AG09309 (cell line): ENCODE results near the gene C10orf90.

Source experiments
- DNase-seq: peaks from one replicate; pipeline ENCODE4 v3.0.0-alpha.2; 2010; ENCODE audit warnings: low read depth
- H3K4me3 ChIP-seq: 2 replicates; pipeline ENCODE4 v1.5.1; 2011; ENCODE audit warnings: mild to moderate bottlenecking, low read depth, low read length, moderate library complexity; ENCODE audit not compliant: control insufficient read depth
- CTCF ChIP-seq: IDR thresholded peaks from 2 replicates; pipeline ENCODE4 v1.5.1; 2011; ENCODE audit warnings: mild to moderate bottlenecking, low read depth, low read length, inconsistent platforms; ENCODE audit not compliant: insufficient read depth, control insufficient read depth; ENCODE audit errors: missing control alignments

C10orf90 gene

DNA sequence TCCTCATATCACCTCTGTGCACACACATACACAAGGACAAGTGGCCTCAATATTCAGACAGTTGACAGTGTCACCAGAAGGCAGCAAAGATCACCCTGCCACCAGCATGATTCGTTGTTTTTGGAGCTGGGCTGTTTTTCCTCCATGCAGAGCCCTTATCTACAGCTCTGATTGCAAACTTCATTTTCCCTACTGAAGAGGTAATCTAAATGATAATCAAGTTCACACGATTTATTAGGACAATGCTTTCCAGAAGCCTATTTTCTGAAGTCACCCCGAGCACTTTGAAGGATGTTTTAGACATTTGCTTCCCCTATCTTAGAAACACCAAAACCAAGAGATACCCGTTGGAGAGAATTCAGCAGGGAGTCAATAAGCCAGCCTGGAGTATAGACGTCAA, 236.3 kb downstream of the C10orf90 start:
- no peak for TF ChIP-seq CTCF
- no peak overlapping the region for H3K4me3 ChIP-seq
- DNase-seq: no peak

DNA sequence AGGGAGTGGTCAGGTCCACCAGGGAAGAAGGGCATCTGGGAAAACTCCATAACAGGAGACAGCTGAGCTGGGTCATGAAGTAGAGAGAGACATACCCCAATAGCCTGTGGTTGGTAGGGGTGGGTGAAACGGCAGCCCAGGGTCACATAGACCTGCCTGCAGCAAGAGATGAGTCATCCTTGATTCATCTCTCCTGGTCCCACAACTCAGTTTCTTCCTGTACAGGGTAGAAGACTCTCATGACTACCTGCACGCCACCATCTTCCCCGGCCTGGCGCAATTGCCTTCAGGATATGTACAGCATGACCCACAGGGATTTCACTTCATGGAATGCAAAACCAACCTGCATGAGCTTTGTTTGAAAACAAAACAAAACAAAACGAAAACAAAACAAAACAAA, 237.1 kb downstream of the C10orf90 start:
- no peak overlapping the region for H3K4me3 ChIP-seq
- DNase-seq: no peak
- no peak for TF ChIP-seq CTCF

DNA sequence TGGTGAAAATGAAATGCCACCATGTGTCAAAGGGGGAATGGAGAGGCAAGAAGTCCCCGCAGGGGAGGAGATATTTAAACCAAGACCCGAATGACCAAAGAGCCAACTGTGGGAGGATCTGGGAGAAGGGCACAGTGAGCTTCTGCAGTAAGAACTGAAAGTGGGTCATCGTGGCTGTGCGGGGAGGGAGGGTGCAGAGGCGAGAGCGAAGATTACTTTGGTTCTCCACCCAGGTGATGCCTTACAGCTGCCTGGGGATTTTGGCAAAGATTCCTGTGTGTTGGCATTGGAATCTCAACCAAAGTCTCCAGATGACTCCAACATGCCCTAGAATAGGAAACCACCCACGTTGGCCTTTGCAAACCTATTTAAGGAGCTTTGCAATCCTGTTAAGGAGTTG, 238.0 kb downstream of the C10orf90 start:
- DNase-seq: no peak
- TF ChIP-seq CTCF: no peak
- H3K4me3 ChIP-seq: no peak overlapping the region

GRCh38 chr10:126431816-126432215, 238.7 kb downstream of the C10orf90 start:
- no peak overlapping the region for H3K4me3 ChIP-seq
- TF ChIP-seq CTCF: no peak

DNA sequence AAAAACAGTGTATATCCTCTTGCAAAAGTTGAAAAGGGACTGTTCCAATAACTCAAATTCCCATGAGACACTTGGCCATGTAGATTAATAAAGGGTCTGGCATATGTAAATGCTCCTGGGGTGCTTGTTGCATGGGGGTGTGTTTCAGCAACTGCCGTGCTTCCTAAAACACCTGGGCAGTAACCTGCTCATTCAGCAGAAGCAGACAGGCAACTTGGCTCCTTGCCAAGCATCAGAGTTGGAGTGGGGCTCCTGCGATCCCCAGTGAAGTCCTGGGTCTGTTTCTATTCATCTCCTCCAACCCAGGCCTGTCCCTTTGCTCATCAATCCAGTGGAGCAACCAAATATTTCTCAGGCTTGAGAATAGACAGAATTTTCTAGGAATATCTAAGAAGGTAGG, 240.0 kb downstream of the C10orf90 start:
- DNase-seq: no peak

More at GRCh38 chr10:126431816-126432215, 238.7 kb downstream of the C10orf90 start:
- no peak for DNase-seq

DNA sequence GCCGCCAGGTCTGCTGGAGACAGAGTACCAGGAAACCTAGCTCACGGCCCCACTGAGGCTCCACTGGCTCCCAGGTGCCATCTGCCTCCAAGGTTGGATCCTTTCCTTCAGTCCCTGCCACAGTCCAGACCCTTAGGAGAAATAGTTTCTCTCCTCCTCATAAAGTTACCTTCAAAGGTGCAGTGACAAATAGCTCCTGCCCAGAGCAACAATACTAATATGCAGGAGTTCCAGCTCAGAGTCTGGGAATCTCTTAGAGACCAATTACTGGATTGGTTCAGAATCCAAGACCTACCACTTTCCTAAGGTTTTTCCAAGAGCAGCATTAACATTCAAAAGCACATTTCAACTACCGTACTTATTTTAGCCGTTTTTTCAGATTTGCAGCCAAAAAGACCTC, 241.2 kb downstream of the C10orf90 start:
- H3K4me3 ChIP-seq: no peak overlapping the region
- TF ChIP-seq CTCF: no peak
- no peak for DNase-seq

More for the DNA sequence above, 240.0 kb downstream of the C10orf90 start:
- no peak for TF ChIP-seq CTCF
- H3K4me3 ChIP-seq: no peak overlapping the region

- no peak for DNase-seq
- no peak overlapping the region for H3K4me3 ChIP-seq
- TF ChIP-seq CTCF: no peak
These were observed 244.9 kb downstream of the C10orf90 start for GRCh38 chr10:126425489-126426065.
